OCI-LY3 (cell line): ENCODE data around the gene GABRG3.
"Not testable (repeated sequence)": the region's sequence is repeated elsewhere in the genome, so short reads cannot be mapped to it uniquely, and the experiment has no call there.

Experiments used
- H2AFZ ChIP-seq: fragments of 200-600, 300-600 bp; shearing (Covaris generic); 2 replicates; pipeline ENCODE4 v1.6.0; 2014; ENCODE audit warnings: antibody characterized with exemption, low read depth, low read length
- H3K27ac ChIP-seq: fragments of 200-600, 300-600 bp; sonication (generic); 2 replicates; pipeline ENCODE4 v1.5.1; 2014; ENCODE audit warnings: mild to moderate bottlenecking, low read length, moderate library complexity, mixed read lengths
- H3K27me3 ChIP-seq: fragments of 200-600, 300-600 bp; sonication (generic); 2 replicates; pipeline ENCODE4 v1.6.1; 2014; ENCODE audit warnings: low read depth, low read length, mixed read lengths
- H3K36me3 ChIP-seq: fragments of 200-600, 300-600 bp; sonication (generic); replicated peaks from 2 replicates; pipeline ENCODE3; 2014; ENCODE audit warnings: low read depth, low read length, mixed read lengths
- H3K4me1 ChIP-seq: fragments of 300-600, 200-600 bp; sonication (generic); 2 replicates; pipeline ENCODE4 v1.6.1; 2014; ENCODE audit warnings: low read length, mixed read lengths
- H3K4me2 ChIP-seq: fragments of 200-600, 300-600 bp; sonication (generic); 2 replicates; pipeline ENCODE4 v1.6.1; 2014; ENCODE audit warnings: low read length, mixed read lengths
- H3K4me3 ChIP-seq: fragments of 300-600, 200-600 bp; sonication (generic); 2 replicates; pipeline ENCODE4 v1.5.1; 2014; ENCODE audit warnings: antibody characterized with exemption, mild to moderate bottlenecking, low read length, moderate library complexity
- H3K79me2 ChIP-seq: fragments of 300-600, 200-600 bp; shearing (Covaris generic); 2 replicates; pipeline ENCODE4 v1.6.1; 2014; ENCODE audit warnings: mild to moderate bottlenecking, low read length, mixed read lengths
- H3K9ac ChIP-seq: fragments of 300-600, 200-600 bp; shearing (Covaris generic); 2 replicates; pipeline ENCODE4 v1.6.0; 2014; ENCODE audit warnings: mild to moderate bottlenecking, low read length, moderate library complexity
- H3K9me3 ChIP-seq: fragments of 200-600, 300-600 bp; shearing (Covaris generic); 2 replicates; pipeline ENCODE4 v1.6.1; 2014; ENCODE audit warnings: low read length, mixed read lengths; ENCODE audit not compliant: insufficient read depth
- H4K20me1 ChIP-seq: fragments of 200-600, 300-600 bp; sonication (generic); 2 replicates; pipeline ENCODE4 v1.6.1; 2016; ENCODE audit warnings: low read length, mixed read lengths; ENCODE audit not compliant: insufficient read depth
- CTCF ChIP-seq: fragments of 200-600, 300-600 bp; sonication (generic); IDR thresholded peaks from 2 replicates; pipeline ENCODE4 v1.5.1; 2014; ENCODE audit warnings: antibody characterized with exemption, low read length, low read depth
- EZH2phosphoT487 ChIP-seq: fragments of 200-600 bp; shearing (Covaris generic); IDR thresholded peaks from 2 replicates; pipeline ENCODE4 v1.6.1; 2018; ENCODE audit warnings: antibody characterized with exemption, mixed run types, low read depth

GABRG3 gene

GRCh38 chr15:27179789-27180188, 208.8 kb downstream of the GABRG3 start:
- Histone ChIP-seq H3K79me2 (no peaks in the 10 kb centered on the region), H3K27ac (no peak overlapping the region), H3K9me3 (no peaks in the 10 kb centered on the region), H3K36me3 (no peaks in the 10 kb centered on the region), H3K4me1 (no peaks in the 10 kb centered on the region), H3K4me2 (no peak overlapping the region), H2AFZ (no peak overlapping the region), H3K27me3 (no peaks in the 10 kb centered on the region), H3K9ac (no peak overlapping the region), H3K4me3 (no peak overlapping the region), H4K20me1 (no peaks in the 10 kb centered on the region)
- TF ChIP-seq CTCF: no peak
- no peak for TF ChIP-seq EZH2phosphoT487

DNA sequence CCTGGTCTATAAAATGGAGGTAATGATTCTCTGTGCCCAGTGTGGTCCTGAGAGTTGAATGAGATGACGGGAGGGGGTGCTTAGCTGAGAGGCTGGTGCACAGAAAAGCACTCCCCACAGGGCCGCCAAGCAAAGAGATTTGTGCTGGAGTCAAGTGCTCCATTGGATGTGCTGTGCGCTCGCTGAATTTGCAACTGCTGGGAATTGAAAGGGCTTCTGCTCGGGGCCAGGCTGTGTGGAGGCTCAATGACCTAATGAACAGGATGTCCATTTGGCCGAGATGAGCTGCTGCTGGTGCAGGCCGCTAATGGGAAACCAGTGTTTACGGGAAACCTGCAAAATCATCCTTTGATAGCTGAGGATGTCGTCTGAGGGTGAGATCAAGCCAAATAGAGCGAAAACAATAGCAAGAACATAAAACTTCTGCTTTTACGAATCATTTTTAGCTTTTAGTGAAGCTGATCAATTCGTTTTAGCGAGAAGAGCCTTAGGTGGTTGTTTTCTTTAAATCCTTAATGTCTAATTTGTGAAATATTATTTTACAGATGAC, 211.7 kb downstream of the GABRG3 start:
- Histone ChIP-seq H4K20me1 (no peaks in the 10 kb centered on the region), H3K4me1 (no peaks in the 10 kb centered on the region), H3K4me2 (no peak overlapping the region), H3K36me3 (no peaks in the 10 kb centered on the region), H3K27me3 (no peaks in the 10 kb centered on the region), H3K4me3 (no peak overlapping the region), H2AFZ (no peak overlapping the region), H3K27ac (no peak overlapping the region), H3K79me2 (no peaks in the 10 kb centered on the region), H3K9ac (no peak overlapping the region), H3K9me3 (no peaks in the 10 kb centered on the region)
- TF ChIP-seq EZH2phosphoT487 (no peak), CTCF (no peak)

DNA sequence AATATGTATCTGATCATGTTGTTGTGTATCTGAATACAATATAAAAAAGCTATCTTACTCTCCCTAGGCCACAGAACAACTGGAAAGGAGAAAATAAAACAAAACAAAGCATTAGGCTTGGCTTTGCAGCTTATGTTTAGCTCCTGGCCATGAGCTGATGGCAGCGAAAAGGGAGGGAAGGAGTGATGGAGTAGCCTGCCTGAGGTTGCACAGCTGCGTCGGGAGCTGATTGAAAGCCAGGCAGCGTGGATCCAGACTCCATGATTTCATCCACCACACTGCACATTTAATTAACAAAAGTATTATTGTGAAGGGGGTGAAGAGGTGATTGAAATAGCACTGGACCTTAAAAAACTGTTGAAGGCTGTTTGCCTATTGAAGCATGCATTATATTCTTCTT, 212.2 kb downstream of the GABRG3 start:
- H2AFZ ChIP-seq: no peak overlapping the region

DNA sequence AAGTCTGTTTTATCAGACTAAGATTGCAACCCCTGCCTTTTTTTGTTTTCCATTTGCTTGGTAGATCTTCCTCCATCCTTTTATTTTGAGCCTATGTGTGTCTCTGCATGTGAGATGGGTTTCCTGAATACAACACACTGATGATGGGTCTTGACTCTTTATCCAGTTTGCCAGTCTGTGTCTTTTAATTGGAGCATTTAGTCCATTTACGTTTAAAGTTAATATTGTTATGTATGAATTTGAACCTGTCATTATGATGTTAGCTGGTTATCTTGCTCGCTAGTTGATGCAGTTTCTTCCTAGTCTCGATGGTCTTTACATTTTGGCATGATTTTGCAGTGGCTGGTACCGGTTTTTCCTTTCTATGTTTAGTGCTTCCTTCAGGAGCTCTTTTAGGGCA, 220.5 kb downstream of the GABRG3 start:
- not testable (repeated sequence) for H2AFZ ChIP-seq, H3K9ac ChIP-seq, H3K4me2 ChIP-seq, H4K20me1 ChIP-seq, H3K79me2 ChIP-seq, H3K9me3 ChIP-seq, H3K27ac ChIP-seq, H3K4me1 ChIP-seq, H3K36me3 ChIP-seq, H3K27me3 ChIP-seq, H3K4me3 ChIP-seq

More for the DNA sequence above, 212.2 kb downstream of the GABRG3 start:
- H3K9me3 ChIP-seq: no peaks in the 10 kb centered on the region
- no peak overlapping the region for H3K4me3 ChIP-seq
- H3K27ac ChIP-seq: no peak overlapping the region
- H3K4me1 ChIP-seq: no peaks in the 10 kb centered on the region
- H4K20me1 ChIP-seq: no peaks in the 10 kb centered on the region
- H3K79me2 ChIP-seq: no peaks in the 10 kb centered on the region
- H3K27me3 ChIP-seq: no peaks in the 10 kb centered on the region
- no peak overlapping the region for H3K4me2 ChIP-seq
- TF ChIP-seq CTCF: no peak
- no peak for TF ChIP-seq EZH2phosphoT487
- no peak overlapping the region for H3K9ac ChIP-seq
- H3K36me3 ChIP-seq: no peaks in the 10 kb centered on the region

DNA sequence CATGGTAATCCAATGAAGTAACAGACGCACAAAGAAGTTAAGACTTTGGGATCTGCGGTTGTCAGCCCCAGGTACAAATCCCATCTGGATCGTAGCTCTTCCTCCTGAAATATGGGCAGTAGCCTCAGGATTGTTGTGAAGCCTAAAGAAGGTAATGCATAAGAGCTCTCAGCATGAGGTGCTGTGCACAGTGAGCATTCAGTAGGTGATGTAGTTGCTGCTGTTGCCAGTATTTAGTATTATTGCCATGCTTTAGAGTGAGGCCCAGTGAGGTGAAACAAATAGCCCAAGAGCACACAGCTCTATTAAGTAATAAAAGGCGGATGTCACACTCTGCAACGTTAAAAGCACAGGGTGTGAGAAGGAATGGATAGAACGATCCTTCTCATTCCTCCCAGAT, 225.7 kb downstream of the GABRG3 start:
- H2AFZ ChIP-seq: no peak overlapping the region
- no peak for TF ChIP-seq EZH2phosphoT487
- no peak for TF ChIP-seq CTCF
- H3K36me3 ChIP-seq: no peaks in the 10 kb centered on the region

More for the DNA sequence above, 225.7 kb downstream of the GABRG3 start:
- H4K20me1 ChIP-seq: no peaks in the 10 kb centered on the region
- H3K4me3 ChIP-seq: no peak overlapping the region
- H3K27me3 ChIP-seq: no peaks in the 10 kb centered on the region
- no peaks in the 10 kb centered on the region for H3K9me3 ChIP-seq
- H3K4me2 ChIP-seq: no peak overlapping the region
- H3K79me2 ChIP-seq: no peaks in the 10 kb centered on the region
- H3K27ac ChIP-seq: no peak overlapping the region
- H3K4me1 ChIP-seq: no peaks in the 10 kb centered on the region
- H3K9ac ChIP-seq: no peak overlapping the region
